GM12878 (cell line): ENCODE measurements around the gene NFKB2. TPM values are rescaled to one million over a fixed set of nuclear protein-coding genes. Genes with fewer than 3 reads are reported as not detected.

Source experiments
- ATAC-seq: fragments of 200-7000 bp; cut with Tn5 transposase; 3 replicates; pipeline ENCODE4 v1.9.1; 2020; ENCODE audit warnings: mild to moderate bottlenecking, moderate library complexity
- BruUV-seq: library from RNA; stranded (reverse); fragments of 400-500 nt; replicated peaks from 2 replicates; lab custom pipeline; 2021; lab: Mats Ljungman, UMichigan
- CTCF ChIA-PET: fragments of 300-600 bp; sonication (Branson Sonifier 250); formaldehyde crosslinking; extraction: SDS; loops from one replicate; lab custom pipeline; 2021; ENCODE audit warnings: inconsistent platforms; lab: Yijun Ruan, JAX
- POLR2A ChIA-PET: fragments of 350-600 bp; formaldehyde crosslinking; extraction: SDS; loops from one replicate; lab custom pipeline; 2021; ENCODE audit warnings: inconsistent platforms; lab: Charles Lee
- RAD21 ChIA-PET: fragments of 300-600 bp; sonication (Branson Sonifier 250); formaldehyde crosslinking; loops from one replicate; lab custom pipeline; 2023; ENCODE audit warnings: antibody characterized with exemption; ENCODE audit not compliant: unreplicated experiment; lab: Charles Lee
- SMC1A ChIA-PET: fragments of 300-600 bp; sonication (Branson Sonifier 250); formaldehyde crosslinking; loops from one replicate; lab custom pipeline; 2023; ENCODE audit not compliant: unreplicated experiment, uncharacterized antibody; lab: Charles Lee
- DNase-seq: peaks from one replicate; pipeline ENCODE4 v3.0.0-alpha.2; 2011; ENCODE audit warnings: low read depth, low spot score
- FAIRE-seq: peaks from 3 replicates; lab custom pipeline; 2011; peaks lifted over from hg19 to GRCh38; lab: Jason Lieb, UNC
- H2AFZ ChIP-seq: 2 replicates; pipeline ENCODE4 v1.6.0; 2011; ENCODE audit warnings: low read depth, low read length, control low read depth; ENCODE audit not compliant: control insufficient read depth
- H3K27ac ChIP-seq: 2 replicates; pipeline ENCODE4 v1.5.1; 2011; ENCODE audit warnings: control low read depth; ENCODE audit not compliant: control insufficient read depth, insufficient read depth
- H3K27me3 ChIP-seq, 2 experiments: replicated peaks in 1 of 2; 2 replicates each; pipeline versions ENCODE4 v1.6.0 to v1.6.1; 2011; ENCODE audit warnings: low read length in 1 of 2; ENCODE audit not compliant: control insufficient read depth in 2 of 2, insufficient read depth in 2 of 2
- H3K36me3 ChIP-seq, 2 experiments: 2 replicates each; pipeline ENCODE4 v1.5.1; 2011; ENCODE audit warnings: low read length in 1 of 2; ENCODE audit not compliant: control insufficient read depth in 2 of 2, insufficient read depth in 2 of 2
- H3K4me1 ChIP-seq: 2 replicates; pipeline ENCODE4 v1.6.1; 2011; ENCODE audit warnings: mild to moderate bottlenecking, low read length, moderate library complexity, mixed read lengths; ENCODE audit not compliant: control insufficient read depth, insufficient read depth
- H3K4me2 ChIP-seq: 2 replicates; pipeline ENCODE4 v1.6.0; 2011; ENCODE audit warnings: control low read depth; ENCODE audit not compliant: control insufficient read depth, insufficient read depth
- H3K4me3 ChIP-seq: fragments of 200-600 bp; sonication (generic); 2 replicates; pipeline ENCODE4 v1.5.1; 2016
- H3K79me2 ChIP-seq: 2 replicates; pipeline ENCODE4 v1.6.0; 2011; ENCODE audit warnings: low read length; ENCODE audit not compliant: control insufficient read depth, insufficient read depth
- H3K9ac ChIP-seq: 2 replicates; pipeline ENCODE4 v1.8.0; 2011; ENCODE audit warnings: low read length, control low read depth, mixed read lengths; ENCODE audit not compliant: control insufficient read depth, insufficient read depth
- H3K9me3 ChIP-seq: replicated peaks from 3 replicates; pipeline ENCODE4 v1.5.1; 2011; ENCODE audit warnings: mild to moderate bottlenecking, low read length; ENCODE audit not compliant: control insufficient read depth, insufficient read depth
- H4K20me1 ChIP-seq: 2 replicates; pipeline ENCODE4 v1.6.0; 2011; ENCODE audit not compliant: control insufficient read depth, insufficient read depth
- CREB1 ChIP-seq: IDR thresholded peaks from 2 replicates; pipeline ENCODE4 v1.6.1; 2012; ENCODE audit warnings: low read depth, mild to moderate bottlenecking, inconsistent platforms
- HDAC2 ChIP-seq: fragments of 200-600 bp; sonication (generic); IDR thresholded peaks from 2 replicates; pipeline ENCODE4 v1.6.1; 2017
- MYB ChIP-seq: fragments of 150-350 bp; IDR thresholded peaks from 2 replicates; pipeline ENCODE4 v1.6.1; 2014; ENCODE audit warnings: mild to moderate bottlenecking, low read depth, low read length, borderline replicate concordance
- NFXL1 ChIP-seq: fragments of 450-650 bp; IDR thresholded peaks from 2 replicates; pipeline ENCODE4 v1.6.1; 2017; ENCODE audit warnings: antibody characterized with exemption, mild to moderate bottlenecking, borderline replicate concordance
- NFYA ChIP-seq: IDR thresholded peaks from 2 replicates; pipeline ENCODE4 v1.6.1; 2011; ENCODE audit warnings: low read depth, mild to moderate bottlenecking, low read length, improper control_type of control experiment, borderline replicate concordance
- NR2C2 ChIP-seq: IDR thresholded peaks from 2 replicates; pipeline ENCODE4 v1.6.1; 2011; ENCODE audit warnings: borderline replicate concordance, low read depth; ENCODE audit not compliant: control insufficient read depth, insufficient read length
- POU2F2 ChIP-seq: IDR thresholded peaks from 3 replicates; pipeline ENCODE4 v1.6.1; 2011; ENCODE audit warnings: low read depth, mild to moderate bottlenecking, low read length, borderline replicate concordance
- SKIL ChIP-seq: fragments of 450-650 bp; IDR thresholded peaks from 2 replicates; pipeline ENCODE4 v1.6.1; 2017; ENCODE audit warnings: mild to moderate bottlenecking, low read depth, inconsistent platforms; ENCODE audit not compliant: poor library complexity, severe bottlenecking
- ZBTB40 ChIP-seq: fragments of 450-650 bp; IDR thresholded peaks from 2 replicates; pipeline ENCODE4 v1.6.1; 2016; ENCODE audit warnings: mild to moderate bottlenecking, moderate library complexity, borderline replicate concordance
- WGBS: methylation state at CpG from one replicate; pipeline ENCODE4 v1.1.6; 2016; ENCODE audit warnings: low lambda C conversion rate; ENCODE audit not compliant: insufficient replicate concordance, insufficient coverage; ENCODE audit errors: missing lambda C conversion rate; 5-methylcytosine and 5-hydroxymethylcytosine counted together
- in situ Hi-C: fragments of 300-500 bp; cut with MboI; formaldehyde crosslinking; loops from 9 replicates; pipeline ENCODE4 v1.14.3; 2018; ENCODE audit warnings: mixed read lengths
- intact Hi-C: fragments of 100-400 bp; cut with micrococcal nuclease; formaldehyde crosslinking; loops from one replicate; pipeline ENCODE4 v1.14.2; 2022; ENCODE audit not compliant: unreplicated experiment
- polyA plus RNA-seq, 11 experiments: library from polyadenylated mRNA; depleted of rRNA in 4 of 11; unstranded in 6 of 11; stranded (reverse) in 5 of 11; fragments of >200 nt; fragmentation: Nextera tagmentation in 4 of 11; fragmentation: Illumina TruSeq in 1 of 11; extraction: Ambion mirVana in 4 of 11; extraction: Trizol in 1 of 11; gene quantifications; 1 replicate in 1 of 11; 2 replicates in 10 of 11; pipeline versions ENCODE4 v1.2.1 to v1.2.3, GENCODE V29; 2011 to 2016; ENCODE audit warnings: inconsistent platforms in 2 of 11, missing spikeins in 2 of 11, low read depth in 1 of 11
- total RNA-seq, 4 experiments: library from RNA; depleted of rRNA in 3 of 4; stranded (reverse); fragments of >200 nt in 3 of 4; fragmentation: Illumina TruSeq in 1 of 4; extraction: Trizol in 1 of 4; gene quantifications; 2 replicates each; pipeline versions ENCODE4 v1.2.1 to v1.2.3, GENCODE V29; 2013 to 2021
- TF ChIP-seq, protein P1 (sequence below): fragments of 450-650 bp; IDR thresholded peaks from 2 replicates; pipeline ENCODE4 v1.6.1; 2016; ENCODE audit warnings: mild to moderate bottlenecking
- TF ChIP-seq, protein P2 (sequence below): fragments of 450-650 bp; IDR thresholded peaks from 2 replicates; pipeline ENCODE4 v1.6.1; 2017; ENCODE audit warnings: borderline replicate concordance
- TF ChIP-seq, protein P3 (sequence below): fragments of 450-650 bp; IDR thresholded peaks from 2 replicates; pipeline ENCODE4 v1.6.1; 2016; ENCODE audit warnings: mild to moderate bottlenecking

The NFKB2 gene
- total and polyA plus RNA-seq, 10 of the 15 experiments (the other 5 are each of a cell fraction or from before 2014, with no cell fraction given): 0.56 to 144 (median 49.4) TPM

DNA sequence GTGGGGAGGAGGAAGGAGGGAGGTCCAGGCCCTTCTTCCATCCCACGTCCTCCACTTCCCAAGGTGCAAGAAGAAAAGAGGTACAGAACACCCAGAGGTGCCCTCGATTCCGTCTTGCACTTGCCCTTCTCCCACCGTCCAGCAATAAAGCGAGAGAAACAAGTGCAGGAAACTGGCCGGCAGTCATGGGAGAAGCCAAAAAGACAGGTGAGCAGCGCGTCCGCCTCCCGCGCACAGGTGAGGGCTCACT is 54.5 kb downstream of the NFKB2 start:
- FAIRE-seq: no peak
- POLR2A ChIA-PET: interaction anchor here (0.5 to 6.1 kb wide), 22 partner anchors 9 to 399 kb away, joined by 3 to 69 read pairs (median 5); partner anchors contain the start of genes ACTR1A, CUEDC2, FBXL15 and GBF1
- no peaks in the 10 kb centered on the region for H3K27me3 ChIP-seq
- CTCF ChIA-PET: interaction anchor here (0.6 to 4.0 kb wide), 13 partner anchors 9 to 172 kb away, joined by 3 to 21 read pairs (median 4); partner anchors contain the start of genes ACTR1A, CUEDC2 and FBXL15
- BruUV-seq: TSS peak; percentile 68
- 0% methylated on average over 11 of the region's 11 CpGs for WGBS
- no peaks in the 10 kb centered on the region for H4K20me1 ChIP-seq
- peak; percentile 1; the same call in 1 of the 3 replicates for ATAC-seq
- RAD21 ChIA-PET: interaction anchor here (0.7 to 3.7 kb wide), 10 partner anchors 11 to 925 kb away, joined by 4 to 20 read pairs (median 7); partner anchors contain the start of genes CUEDC2, FBXL15 and SUFU
- H3K9me3 ChIP-seq: no peaks in the 10 kb centered on the region
- H3K36me3 ChIP-seq: no peaks in the 10 kb centered on the region; a peak in 1 of 4 replicates
- H3K79me2 ChIP-seq: peaks cover 21% of the 10 kb centered on the region
- SMC1A ChIA-PET: interaction anchor here (0.6 to 3.4 kb wide), 7 partner anchors 12 to 96 kb away, joined by 3 to 23 read pairs (median 4); partner anchors contain the start of genes ACTR1A, CUEDC2 and NFKB2
- peak overlapping the region; percentile 99 for H3K4me3 ChIP-seq
- H3K4me1 ChIP-seq: peaks cover 18% of the 10 kb centered on the region
- in situ Hi-C loops (no loop called here), intact Hi-C loops (loop anchor here (2.0 kb wide), 2 partner anchors 17 to 53 kb away; partner anchors contain the start of genes ACTR1A, CUEDC2 and SUFU)
- H2AFZ ChIP-seq: peak overlapping the region; percentile 85
- no peak for DNase-seq
- peak overlapping the region; percentile 88 for H3K27ac ChIP-seq
- peak overlapping the region; percentile 90 for H3K9ac ChIP-seq
- peak overlapping the region; percentile 95 for H3K4me2 ChIP-seq
- TF ChIP-seq, protein P1, sequence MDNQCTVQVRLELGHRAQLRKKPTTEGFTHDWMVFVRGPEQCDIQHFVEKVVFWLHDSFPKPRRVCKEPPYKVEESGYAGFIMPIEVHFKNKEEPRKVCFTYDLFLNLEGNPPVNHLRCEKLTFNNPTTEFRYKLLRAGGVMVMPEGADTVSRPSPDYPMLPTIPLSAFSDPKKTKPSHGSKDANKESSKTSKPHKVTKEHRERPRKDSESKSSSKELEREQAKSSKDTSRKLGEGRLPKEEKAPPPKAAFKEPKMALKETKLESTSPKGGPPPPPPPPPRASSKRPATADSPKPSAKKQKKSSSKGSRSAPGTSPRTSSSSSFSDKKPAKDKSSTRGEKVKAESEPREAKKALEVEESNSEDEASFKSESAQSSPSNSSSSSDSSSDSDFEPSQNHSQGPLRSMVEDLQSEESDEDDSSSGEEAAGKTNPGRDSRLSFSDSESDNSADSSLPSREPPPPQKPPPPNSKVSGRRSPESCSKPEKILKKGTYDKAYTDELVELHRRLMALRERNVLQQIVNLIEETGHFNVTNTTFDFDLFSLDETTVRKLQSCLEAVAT: no peak
- no peak for TF ChIP-seq NFXL1
- TF ChIP-seq POU2F2: no peak; the same call in 2 of the 3 replicates
- no peak for TF ChIP-seq NR2C2
- TF ChIP-seq, protein P2, sequence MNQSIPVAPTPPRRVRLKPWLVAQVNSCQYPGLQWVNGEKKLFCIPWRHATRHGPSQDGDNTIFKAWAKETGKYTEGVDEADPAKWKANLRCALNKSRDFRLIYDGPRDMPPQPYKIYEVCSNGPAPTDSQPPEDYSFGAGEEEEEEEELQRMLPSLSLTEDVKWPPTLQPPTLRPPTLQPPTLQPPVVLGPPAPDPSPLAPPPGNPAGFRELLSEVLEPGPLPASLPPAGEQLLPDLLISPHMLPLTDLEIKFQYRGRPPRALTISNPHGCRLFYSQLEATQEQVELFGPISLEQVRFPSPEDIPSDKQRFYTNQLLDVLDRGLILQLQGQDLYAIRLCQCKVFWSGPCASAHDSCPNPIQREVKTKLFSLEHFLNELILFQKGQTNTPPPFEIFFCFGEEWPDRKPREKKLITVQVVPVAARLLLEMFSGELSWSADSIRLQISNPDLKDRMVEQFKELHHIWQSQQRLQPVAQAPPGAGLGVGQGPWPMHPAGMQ: no peak
- TF ChIP-seq NFYA: no peak
- TF ChIP-seq, protein P3, sequence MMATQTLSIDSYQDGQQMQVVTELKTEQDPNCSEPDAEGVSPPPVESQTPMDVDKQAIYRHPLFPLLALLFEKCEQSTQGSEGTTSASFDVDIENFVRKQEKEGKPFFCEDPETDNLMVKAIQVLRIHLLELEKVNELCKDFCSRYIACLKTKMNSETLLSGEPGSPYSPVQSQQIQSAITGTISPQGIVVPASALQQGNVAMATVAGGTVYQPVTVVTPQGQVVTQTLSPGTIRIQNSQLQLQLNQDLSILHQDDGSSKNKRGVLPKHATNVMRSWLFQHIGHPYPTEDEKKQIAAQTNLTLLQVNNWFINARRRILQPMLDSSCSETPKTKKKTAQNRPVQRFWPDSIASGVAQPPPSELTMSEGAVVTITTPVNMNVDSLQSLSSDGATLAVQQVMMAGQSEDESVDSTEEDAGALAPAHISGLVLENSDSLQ: 0 out of 2 replicates have a peak, but pooled peaks have one; percentile 10
- TF ChIP-seq HDAC2: no peak
- TF ChIP-seq ZBTB40: no peak
- TF ChIP-seq CREB1: no peak
- TF ChIP-seq SKIL: no peak
- no peak for TF ChIP-seq MYB
